NCI-H2227 treated with DMSO at 0.1 percent for 48 hours (cell line): ENCODE measurements around the gene FCMR.
"Not testable (repeated sequence)": the region's sequence is repeated elsewhere in the genome, so short reads cannot be mapped to it uniquely, and the experiment has no call there.

Experiments used
- DNase-seq: peaks from one replicate; lab custom pipeline; 2025; lab: John Stamatoyannopoulos, UW

Gene FCMR

DNA sequence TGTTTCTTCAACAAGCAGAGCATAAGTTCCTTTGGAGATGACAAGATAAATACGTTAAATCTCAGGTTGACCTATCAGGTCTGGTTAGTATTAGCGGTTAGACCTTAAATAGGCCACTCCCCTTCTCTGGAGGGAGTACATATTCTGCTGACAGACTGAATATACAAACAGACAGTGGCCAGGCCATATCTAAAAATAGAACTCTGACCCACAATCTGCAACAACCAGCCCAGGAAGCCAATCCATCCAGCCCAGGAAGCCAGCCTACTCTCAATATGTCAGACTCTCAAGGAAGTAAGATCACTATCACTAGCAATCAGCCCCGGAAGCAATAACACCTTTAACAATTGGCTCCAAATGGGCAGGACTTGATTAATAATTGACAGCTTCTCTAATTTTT, 49.6 kb downstream of the FCMR start:
- no peak for DNase-seq

DNA sequence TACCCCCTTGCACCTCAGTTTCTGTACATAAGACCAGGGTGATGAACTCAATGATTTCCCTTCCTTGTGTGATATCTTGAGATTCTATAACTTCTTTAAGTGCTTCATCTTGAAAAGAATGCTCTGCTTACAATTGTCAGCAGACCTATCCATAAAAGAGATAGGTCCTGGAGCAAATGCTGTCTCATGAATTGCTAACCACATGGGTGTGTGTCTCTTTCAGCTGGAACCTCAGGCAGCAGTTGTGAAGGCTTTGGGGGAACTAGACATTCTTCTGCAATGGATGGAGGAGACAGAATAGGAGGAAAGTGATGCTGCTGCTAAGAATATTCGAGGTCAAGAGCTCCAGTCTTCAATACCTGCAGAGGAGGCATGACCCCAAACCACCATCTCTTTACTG, 53.5 kb downstream of the FCMR start:
- DNase-seq = no peak

DNA sequence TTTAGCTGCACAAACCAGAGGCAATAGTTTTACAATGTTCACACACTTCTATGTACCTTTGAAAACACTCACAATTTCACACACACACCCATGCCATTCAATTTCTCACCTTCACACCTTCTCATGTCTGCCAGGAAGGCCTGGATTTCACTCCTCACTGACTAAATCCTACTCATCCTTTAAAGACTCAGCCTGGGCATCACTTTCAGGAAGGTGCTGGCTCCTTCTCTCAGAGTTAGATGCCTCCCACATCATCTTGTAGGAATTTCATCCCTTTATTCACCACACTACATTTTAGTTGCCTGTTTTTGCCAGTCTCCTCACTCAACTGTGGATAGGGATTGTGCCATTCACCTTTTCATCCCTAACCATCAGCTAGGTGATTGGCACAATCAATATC, 54.0 kb downstream of the FCMR start:
- no peak for DNase-seq

DNA sequence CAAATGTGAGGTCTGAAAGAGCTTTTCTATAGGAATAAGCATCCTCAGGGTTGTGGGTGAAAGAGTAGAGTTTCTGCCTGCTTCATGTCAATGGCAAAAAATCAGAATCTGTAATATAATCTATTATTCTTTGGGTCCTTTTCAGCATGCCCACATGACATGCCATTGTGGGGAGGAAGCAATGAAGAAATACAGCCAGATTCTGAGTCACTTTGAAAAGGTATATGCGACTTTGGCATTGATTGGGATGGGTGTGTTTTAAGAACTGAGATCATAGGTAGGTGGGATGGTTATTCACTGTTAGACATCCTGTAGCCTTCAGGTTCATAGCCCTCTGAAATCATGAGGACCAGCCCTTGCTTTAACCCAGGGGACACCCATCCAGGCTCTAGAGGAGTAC, 54.5 kb downstream of the FCMR start:
- no peak for DNase-seq

DNA sequence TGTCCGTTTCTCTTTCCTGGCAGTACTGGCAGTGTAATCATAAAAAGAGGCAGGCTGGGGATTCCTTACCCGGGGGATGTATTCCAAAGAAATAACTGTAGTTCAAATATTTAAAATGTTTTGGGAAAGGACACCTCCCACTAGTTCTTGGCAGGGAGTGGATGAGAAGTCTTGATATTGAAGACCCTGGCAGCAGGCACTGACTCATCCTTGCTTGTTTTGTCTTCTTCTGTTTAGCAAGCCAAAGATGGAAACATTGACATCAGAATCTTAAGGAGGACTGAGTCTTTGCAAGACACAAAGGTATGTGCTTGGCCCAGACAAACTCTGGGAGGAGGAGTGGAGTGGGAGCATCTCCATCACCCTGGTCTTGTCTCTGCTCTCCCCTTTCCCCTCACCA, 55.7 kb downstream of the FCMR start:
- DNase-seq = no peak

DNA sequence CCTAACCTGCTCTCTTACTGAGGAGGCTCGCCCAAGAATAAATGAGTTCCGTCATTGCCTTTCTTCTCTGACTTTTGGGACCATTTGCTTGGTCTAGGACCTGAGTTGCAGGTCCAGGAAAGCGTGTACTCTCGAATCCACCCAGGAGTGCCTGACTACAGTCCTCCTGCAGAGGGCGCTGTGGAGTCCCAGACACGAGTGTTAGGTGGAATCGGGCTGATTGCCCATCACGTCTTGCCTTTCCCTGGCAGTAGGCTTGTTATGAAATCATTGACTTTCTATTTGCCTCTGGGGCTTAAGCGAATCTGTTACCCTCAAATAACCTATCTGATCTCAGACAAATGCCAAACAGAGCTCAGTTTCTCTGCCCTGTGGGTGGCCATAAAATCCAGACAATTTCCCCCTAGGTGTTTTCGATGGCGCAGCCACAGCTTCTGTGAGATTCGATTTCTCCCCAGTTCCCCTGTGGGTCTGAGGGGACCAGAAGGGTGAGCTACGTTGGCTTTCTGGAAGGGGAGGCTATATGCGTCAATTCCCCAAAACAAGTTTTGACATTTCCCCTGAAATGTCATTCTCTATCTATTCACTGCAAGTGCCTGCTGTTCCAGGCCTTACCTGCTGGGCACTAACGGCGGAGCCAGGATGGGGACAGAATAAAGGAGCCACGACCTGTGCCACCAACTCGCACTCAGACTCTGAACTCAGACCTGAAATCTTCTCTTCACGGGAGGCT, 56.6 kb downstream of the FCMR start, which contains the start of gene IL20:
IL20 (plus strand) TSS at position 685 of the 733 bp plus-strand sequence. CDS start 230 bp downstream, outside the sequence.
- DNase-seq = no peak

DNA sequence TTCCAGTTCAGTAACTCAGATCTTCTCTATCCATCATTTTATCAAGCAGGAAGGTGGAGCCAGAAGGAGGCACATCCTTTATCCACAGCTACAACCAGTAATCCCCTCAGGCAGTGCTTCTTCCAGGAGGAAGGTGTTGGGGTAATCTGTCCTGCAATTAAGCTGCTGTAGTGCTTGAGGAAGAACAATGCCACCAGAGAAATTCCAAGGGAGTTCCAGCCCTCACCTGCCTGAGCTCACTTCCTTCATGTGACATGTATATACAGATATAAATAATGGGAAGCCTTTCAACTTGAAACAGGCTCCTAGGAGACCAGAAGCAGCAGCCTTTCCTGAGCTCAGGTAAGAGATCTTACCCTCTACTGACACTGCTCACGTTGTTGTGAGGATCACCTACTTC, 58.5 kb downstream of the FCMR start:
- no peak for DNase-seq

DNA sequence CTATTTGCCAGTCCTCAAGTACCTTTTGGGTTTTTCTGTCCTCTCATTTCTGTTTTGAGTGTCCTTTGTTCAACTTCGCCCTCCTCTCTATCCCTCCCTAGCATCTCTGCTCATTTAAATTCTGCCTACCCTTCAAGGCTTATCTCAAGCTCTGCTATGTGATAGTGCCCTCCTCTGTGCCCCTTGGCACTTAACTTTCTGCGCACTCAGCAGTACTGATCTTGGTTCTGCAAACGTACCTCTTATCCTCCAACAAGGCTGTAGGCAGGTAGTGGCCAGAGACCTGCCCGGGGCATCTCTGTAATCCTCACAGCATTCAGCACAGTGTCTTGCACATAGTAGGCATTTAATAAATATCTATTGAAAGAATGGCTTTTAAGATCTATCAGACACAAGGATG, 61.6 kb downstream of the FCMR start:
- no peak for DNase-seq

DNA sequence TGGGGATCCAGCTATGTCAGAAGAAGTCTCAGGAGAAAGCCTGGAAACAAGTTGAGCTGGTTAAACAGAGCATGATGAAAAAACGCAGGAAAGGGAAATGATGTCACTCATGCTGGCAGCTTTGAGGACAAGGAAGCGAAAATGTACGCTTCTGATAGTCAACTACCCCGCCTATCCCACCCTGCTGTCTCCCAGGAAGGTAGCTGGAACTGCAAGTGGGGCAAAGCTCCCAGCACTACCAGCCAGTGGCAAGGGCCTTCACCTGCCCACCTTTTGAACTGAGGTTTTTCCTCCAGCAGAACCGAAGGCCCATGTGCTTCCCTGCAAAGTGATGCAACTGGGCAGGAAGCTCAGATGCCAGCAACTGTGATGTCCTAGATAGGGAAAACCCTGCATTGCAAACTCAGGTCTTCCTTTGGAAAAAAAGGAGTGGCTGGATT, 62.6 kb downstream of the FCMR start:
- DNase-seq = no peak

DNA sequence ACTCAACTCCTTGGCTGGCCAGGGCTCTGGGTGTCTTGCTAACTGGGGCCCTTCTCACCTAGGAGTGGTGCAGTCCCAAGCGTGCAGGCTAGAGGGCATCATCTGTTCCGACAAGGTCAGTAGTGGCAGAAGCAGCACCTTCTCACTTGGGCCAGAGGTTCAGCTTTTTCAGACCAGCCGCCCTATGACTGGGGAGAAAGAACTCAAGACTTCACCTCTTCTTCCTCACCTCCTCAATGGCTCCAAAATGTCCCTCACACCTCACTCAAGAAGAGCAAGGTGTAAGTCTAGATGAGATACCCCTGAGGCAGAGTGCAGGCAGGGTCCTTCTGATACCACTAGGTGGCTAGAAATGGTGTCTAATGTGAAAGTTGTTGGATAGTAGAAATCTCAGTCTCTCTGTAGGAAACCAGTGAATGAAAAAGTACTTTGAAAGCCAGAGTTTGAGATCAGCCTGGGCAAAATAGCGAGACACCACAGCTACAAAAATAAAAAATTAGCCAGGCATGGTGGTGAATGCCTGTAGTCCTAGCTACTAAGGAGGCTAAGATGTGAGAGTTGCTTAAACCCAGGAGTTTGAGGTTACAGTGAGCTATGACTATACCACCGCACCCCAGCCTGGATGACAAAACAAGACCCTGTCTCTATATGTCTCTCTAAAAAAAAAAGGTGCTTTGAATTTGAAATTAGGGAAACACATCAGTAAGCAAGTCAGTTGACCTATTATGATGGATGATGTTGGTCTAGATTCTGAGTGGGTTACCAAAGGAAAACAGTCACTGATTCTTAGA, 64.9 kb downstream of the FCMR start:
- DNase-seq = no peak

DNA sequence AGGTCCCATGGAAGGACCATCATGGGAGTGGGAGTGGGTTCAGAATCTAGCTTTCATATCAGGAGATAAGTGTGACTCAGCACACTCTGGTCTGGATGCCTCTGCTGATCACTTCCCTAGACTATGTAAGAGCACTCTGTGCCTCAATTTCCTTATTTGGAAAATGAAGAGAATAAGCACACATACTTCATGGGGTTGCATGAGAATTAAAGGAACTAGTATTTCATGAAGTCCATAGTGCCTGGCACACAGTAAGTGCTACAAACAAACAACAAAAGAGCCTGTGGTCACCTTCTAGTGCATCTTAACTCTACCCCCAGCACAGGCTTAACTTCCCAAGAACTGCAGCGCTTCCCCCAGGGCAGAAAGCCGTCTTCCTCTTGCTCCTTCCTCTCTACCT, 65.9 kb downstream of the FCMR start:
- no peak for DNase-seq

DNA sequence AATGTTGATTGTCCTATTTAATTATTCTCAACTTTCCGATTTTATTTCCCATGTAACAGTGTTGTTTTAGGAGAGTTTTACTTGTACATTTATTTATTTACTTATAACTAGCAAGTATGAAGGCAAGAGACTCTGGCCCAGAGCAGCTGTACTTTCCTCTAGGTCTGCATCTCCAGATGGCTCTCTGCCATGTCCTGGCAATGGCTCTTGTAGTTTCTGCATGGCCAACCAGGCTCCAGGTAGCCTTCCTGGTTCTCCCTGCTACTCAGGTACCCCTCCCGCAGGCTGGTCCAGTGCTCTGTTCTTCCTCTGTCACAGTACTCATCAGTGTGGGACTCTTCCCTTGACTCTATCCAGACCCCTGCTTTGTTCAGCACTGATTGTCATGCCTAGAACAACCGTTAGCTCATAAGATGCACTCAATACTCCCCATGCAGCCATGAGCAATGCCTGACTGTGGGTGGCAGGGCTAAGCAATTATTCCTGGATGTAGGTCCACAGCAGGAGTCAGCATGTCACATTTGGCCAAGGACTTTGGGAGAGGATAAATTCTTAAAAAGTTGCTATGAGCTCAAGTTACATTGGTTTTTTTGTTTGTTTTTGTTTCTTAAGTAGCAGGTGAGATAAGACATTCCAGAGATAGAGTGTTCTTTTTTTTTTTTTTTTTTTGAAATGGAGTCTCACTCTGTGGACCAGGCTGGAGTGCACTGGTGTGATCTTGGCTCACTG, 67.2 kb downstream of the FCMR start:
- no peak for DNase-seq

DNA sequence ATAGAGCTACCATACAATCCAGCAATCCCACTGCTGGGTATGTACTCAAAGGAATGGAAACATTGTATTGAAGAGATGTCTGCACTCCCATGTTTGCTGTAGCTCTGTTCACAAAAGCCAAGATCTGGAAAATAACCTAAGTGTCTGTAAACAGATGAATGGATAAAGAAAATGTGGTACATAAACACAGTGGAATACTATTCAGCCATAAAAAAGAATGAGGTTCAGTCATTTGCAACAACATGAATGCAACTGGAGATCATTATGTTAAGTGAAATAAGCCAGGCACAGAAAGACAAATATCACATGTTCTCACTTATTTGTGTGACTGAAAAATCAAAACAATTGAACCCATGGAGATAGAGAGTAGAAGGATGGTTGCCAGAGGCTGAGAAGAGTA, 68.0 kb downstream of the FCMR start:
- not testable (repeated sequence) for DNase-seq
